CD4-positive, alpha-beta T cell treated with Interleukin-4 for 1 hour (primary cell): Measurements from ENCODE around the gene SLC43A2.

Source experiments
- DNase-seq, 2 donors: peaks; one replicate each; pipeline ENCODE4 v3.0.0-alpha.2; 2020 to 2022

Gene SLC43A2

DNA sequence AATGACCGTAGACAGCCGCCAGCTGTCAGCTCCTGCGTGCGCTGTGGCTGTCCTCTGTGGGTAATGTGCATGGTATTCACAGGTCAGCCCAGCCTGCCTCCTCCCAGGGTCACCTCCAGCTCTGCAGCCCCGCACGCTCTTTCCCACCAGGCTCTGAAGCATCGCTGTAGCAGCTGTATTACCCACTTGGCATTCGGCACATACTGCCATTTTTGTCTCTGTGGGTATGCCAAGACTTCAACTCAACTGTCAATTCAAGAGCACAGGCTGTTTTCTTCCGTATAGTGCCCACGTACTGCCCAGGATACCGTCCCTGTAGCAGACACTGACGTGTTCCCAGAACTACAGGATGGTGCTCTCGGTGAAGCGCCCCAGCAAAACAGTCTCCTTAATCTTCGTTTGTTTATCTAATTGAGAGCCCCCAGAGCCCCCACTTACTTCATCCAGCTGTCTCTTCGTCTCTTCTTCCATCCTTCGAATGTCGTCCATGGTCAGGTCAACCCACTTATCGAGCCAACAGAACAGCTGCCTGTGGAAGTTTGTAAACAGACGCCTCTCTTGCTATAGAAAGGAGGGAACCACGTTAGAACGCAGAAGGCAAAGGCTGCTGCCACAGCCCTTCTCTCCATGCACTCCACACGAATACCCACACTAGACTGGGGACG, 94.8 kb downstream of the SLC43A2 start:
- DNase-seq, result no peak

DNA sequence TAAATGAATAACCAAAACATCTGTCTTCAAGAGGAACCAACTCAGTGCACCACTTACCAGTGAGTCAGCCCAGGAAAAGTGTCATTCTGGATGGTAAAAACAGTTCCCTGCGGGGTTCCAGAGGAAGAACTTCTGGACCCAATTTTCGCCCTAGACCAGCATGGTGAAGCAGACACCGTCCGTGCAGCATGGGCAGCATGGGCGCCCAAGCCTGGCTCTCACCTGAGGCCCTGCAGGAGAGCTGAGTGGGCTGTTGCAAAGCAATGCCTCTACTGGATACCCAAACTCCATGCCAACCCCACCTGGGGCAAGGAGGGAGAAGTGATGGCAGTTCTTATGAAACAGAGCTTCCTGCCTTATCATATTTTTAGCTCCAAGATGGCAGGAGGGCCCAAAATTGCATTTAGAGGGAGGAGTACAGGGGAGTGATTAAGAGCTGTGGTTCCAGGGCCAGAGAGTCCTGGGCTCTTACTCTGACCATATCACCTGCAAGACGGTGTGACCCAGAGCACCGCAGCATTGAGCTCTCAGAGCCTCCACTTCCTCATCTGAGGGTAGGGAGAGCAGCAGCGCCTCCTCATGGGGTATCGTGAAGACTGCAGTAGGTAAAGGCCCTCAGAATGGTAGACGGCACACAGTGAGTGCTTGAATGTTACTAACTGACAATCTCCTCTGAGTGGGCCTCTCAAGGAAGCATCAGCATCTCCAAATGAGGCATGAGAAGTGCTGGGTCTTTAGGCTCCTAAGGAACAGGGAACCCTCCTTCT, 95.6 kb downstream of the SLC43A2 start:
- DNase-seq, result peak; percentile 56 to 62

DNA sequence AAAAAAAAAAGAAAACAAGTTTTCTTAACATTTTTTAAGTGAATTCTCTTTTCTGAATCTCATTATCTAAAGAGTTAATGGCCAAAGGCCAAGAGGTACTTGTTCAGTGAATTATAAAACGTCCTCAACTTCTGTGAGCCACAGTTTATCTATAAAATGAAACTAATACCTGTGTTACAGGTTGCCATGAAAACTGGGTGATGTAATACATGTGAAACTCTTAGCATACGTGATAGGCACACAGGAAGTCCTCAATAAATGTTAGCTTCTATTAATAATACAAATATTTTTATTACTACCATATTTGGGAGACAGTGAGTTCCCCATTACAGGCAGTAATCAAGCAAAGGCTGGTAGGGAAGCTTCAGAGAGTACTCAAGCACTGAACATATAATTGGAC, 98.8 kb downstream of the SLC43A2 start:
- DNase-seq, result no peak

DNA sequence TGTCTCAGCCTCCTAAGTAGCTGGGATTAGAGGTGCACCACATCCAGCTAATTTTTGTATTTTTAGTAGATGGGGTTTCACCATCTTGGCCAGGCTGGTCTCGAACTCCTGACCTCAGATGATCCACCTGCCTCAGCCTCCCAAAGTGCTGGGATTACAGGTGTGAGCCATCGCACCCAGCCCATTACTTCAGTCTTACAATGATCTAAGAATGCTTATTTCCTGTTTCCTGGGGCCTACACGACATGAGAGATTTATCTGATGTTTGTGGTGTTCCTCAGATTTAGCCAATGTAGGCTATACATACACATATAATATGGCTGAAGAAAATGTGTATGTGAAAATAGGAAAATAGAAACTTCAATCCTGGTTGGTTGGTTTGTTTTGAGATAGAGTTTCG, 101.8 kb downstream of the SLC43A2 start:
- DNase-seq, result peak; percentile 27 to 63

- no peak for DNase-seq
Observed at GRCh38 chr17:1522626-1523025, 106.0 kb downstream of the SLC43A2 start.

GRCh38 chr17:1521086-1521640, 107.5 kb downstream of the SLC43A2 start:
- DNase-seq, result no peak

- DNase-seq, result no peak
Observed at GRCh38 chr17:1519678-1520077, 109.0 kb downstream of the SLC43A2 start.
